Glutamatergic neuron (in vitro differentiated cells): ENCODE data around the gene SALL4. TPM values are rescaled to one million over a fixed set of nuclear protein-coding genes. Genes with fewer than 3 reads are reported as not detected.
"Not testable (repeated sequence)": the region's sequence is repeated elsewhere in the genome, so short reads cannot be mapped to it uniquely, and the experiment has no call there.

Experiments
- DNase-seq: peaks from one replicate; pipeline ENCODE4 v3.0.0; 2022
- H3K27ac Mint-ChIP-seq: one replicate; pipeline ENCODE4 v1.8.0; 2020; ENCODE audit warnings: mild to moderate bottlenecking, mixed read lengths, inconsistent platforms; ENCODE audit not compliant: unreplicated experiment
- H3K27me3 Mint-ChIP-seq: one replicate; pipeline ENCODE4 v1.8.0; 2020; ENCODE audit warnings: mild to moderate bottlenecking, moderate library complexity, mixed read lengths, inconsistent platforms; ENCODE audit not compliant: unreplicated experiment
- H3K36me3 Mint-ChIP-seq: one replicate; pipeline ENCODE4 v1.8.0; 2020; ENCODE audit warnings: mild to moderate bottlenecking, mixed read lengths, inconsistent platforms; ENCODE audit not compliant: unreplicated experiment
- H3K4me1 Mint-ChIP-seq: one replicate; pipeline ENCODE4 v1.8.0; 2020; ENCODE audit warnings: mild to moderate bottlenecking, low read depth, mixed read lengths, inconsistent platforms; ENCODE audit not compliant: unreplicated experiment
- H3K4me3 Mint-ChIP-seq: one replicate; pipeline ENCODE4 v1.8.0; 2020; ENCODE audit warnings: mild to moderate bottlenecking, mixed read lengths, inconsistent platforms; ENCODE audit not compliant: unreplicated experiment
- H3K9me3 Mint-ChIP-seq: one replicate; pipeline ENCODE4 v1.8.0; 2020; ENCODE audit warnings: mild to moderate bottlenecking, moderate library complexity, mixed read lengths, inconsistent platforms; ENCODE audit not compliant: unreplicated experiment
- CTCF ChIP-seq: fragments of 200-600 bp; sonication (generic); IDR thresholded peaks from one replicate; pipeline ENCODE4 v1.5.0; 2021; ENCODE audit not compliant: partially characterized antibody, unreplicated experiment
- total RNA-seq: library from RNA; stranded (reverse); fragmentation: NEBNext Ultra II Directional; extraction: Animal tissue kit (Norgen Biotek cat#: 25700); gene quantifications from one replicate; pipeline ENCODE4 v1.2.1, GENCODE V29; 2021; ENCODE audit not compliant: unreplicated experiment

SALL4 gene
- total RNA-seq, 1 donor from 2014 or later: 41.0 TPM

GRCh38 chr20:51738877-51739447 lies 63.4 kb downstream of the SALL4 start:
- DNase-seq: no peak
- no peaks in the 10 kb centered on the region for H3K9me3 Mint-ChIP-seq
- no peak overlapping the region for H3K27ac Mint-ChIP-seq
- no peaks in the 10 kb centered on the region for H3K27me3 Mint-ChIP-seq
- peaks cover 15% of the 10 kb centered on the region for H3K4me1 Mint-ChIP-seq
- no peak overlapping the region for H3K4me3 Mint-ChIP-seq
- no peaks in the 10 kb centered on the region for H3K36me3 Mint-ChIP-seq
- TF ChIP-seq CTCF: no peak

- DNase-seq, H3K9me3 Mint-ChIP-seq, H3K27me3 Mint-ChIP-seq, H3K36me3 Mint-ChIP-seq, H3K4me3 Mint-ChIP-seq, H3K27ac Mint-ChIP-seq: not testable (repeated sequence)
- H3K4me1 Mint-ChIP-seq: peaks cover 15% of the 10 kb centered on the region
Measured at GRCh38 chr20:51738261-51738660, 64.1 kb downstream of the SALL4 start.

- no peaks in the 10 kb centered on the region for H3K9me3 Mint-ChIP-seq
- DNase-seq: no peak
- no peaks in the 10 kb centered on the region for H3K27me3 Mint-ChIP-seq
- TF ChIP-seq CTCF: no peak
- H3K4me3 Mint-ChIP-seq: no peak overlapping the region
- no peak overlapping the region for H3K27ac Mint-ChIP-seq
- H3K36me3 Mint-ChIP-seq: no peaks in the 10 kb centered on the region
- peaks cover 12% of the 10 kb centered on the region for H3K4me1 Mint-ChIP-seq
Measured at GRCh38 chr20:51736947-51737346, 65.4 kb downstream of the SALL4 start.

- H3K27ac Mint-ChIP-seq: no peak overlapping the region
- peaks cover 12% of the 10 kb centered on the region for H3K4me1 Mint-ChIP-seq
- H3K9me3 Mint-ChIP-seq: no peaks in the 10 kb centered on the region
- TF ChIP-seq CTCF: no peak
- H3K27me3 Mint-ChIP-seq: no peaks in the 10 kb centered on the region
- H3K36me3 Mint-ChIP-seq: no peaks in the 10 kb centered on the region
- no peak for DNase-seq
- H3K4me3 Mint-ChIP-seq: no peak overlapping the region
Measured at GRCh38 chr20:51735728-51736600, 66.4 kb downstream of the SALL4 start.

- H3K9me3 Mint-ChIP-seq: no peaks in the 10 kb centered on the region
- no peak for TF ChIP-seq CTCF
- H3K27me3 Mint-ChIP-seq: no peaks in the 10 kb centered on the region
- no peaks in the 10 kb centered on the region for H3K36me3 Mint-ChIP-seq
- no peak overlapping the region for H3K4me3 Mint-ChIP-seq
- DNase-seq: no peak
- H3K27ac Mint-ChIP-seq: no peak overlapping the region
- H3K4me1 Mint-ChIP-seq: peaks cover 12% of the 10 kb centered on the region
Measured at GRCh38 chr20:51734876-51735720, 67.2 kb downstream of the SALL4 start.
